ENCODE measurements around the gene FRAT2. TPM values are rescaled to one million over a fixed set of nuclear protein-coding genes. Genes with fewer than 3 reads are reported as not detected.
"Not testable (repeated sequence)": the region's sequence is repeated elsewhere in the genome, so short reads cannot be mapped to it uniquely, and the experiment has no call there.

FRAT2 gene
- total RNA-seq, 2 donors from 2014 or later = 4.3 to 6.8 TPM

GRCh38 chr10:97358781-97359180 lies 24.3 kb upstream of the FRAT2 start:
- intact Hi-C loops (cut with DNase I) = no loop called here

GRCh38 chr10:97358349-97358748 lies 23.8 kb upstream of the FRAT2 start:
- intact Hi-C loops (cut with DNase I) = no loop called here
- DNase-seq (ENCODE audit: low spot score) = no peak

More at GRCh38 chr10:97358781-97359180, 24.3 kb upstream of the FRAT2 start:
- no peak for DNase-seq (ENCODE audit: low spot score)

- no peak for DNase-seq (ENCODE audit: low spot score)
- intact Hi-C loops (cut with DNase I) = no loop called here
These were observed 22.4 kb upstream of the FRAT2 start for GRCh38 chr10:97356918-97357317.

- no peak for DNase-seq (ENCODE audit: low spot score)
- intact Hi-C loops (cut with DNase I) = no loop called here
These were observed 21.9 kb upstream of the FRAT2 start for GRCh38 chr10:97356318-97356914.

- DNase-seq (ENCODE audit: low spot score) = no peak
- intact Hi-C loops (cut with DNase I) = no loop called here
These were observed 21.0 kb upstream of the FRAT2 start for GRCh38 chr10:97355571-97355975.

GRCh38 chr10:97353945-97354344 lies 19.4 kb upstream of the FRAT2 start:
- intact Hi-C loops (cut with DNase I) = loop anchor here in 1 of 2 donors (1.0 kb wide), 1 partner anchor 19 kb away; no protein-coding TSS in a partner anchor
- no peak for DNase-seq (ENCODE audit: low spot score)

- intact Hi-C loops (cut with DNase I) = no loop called here
- DNase-seq (ENCODE audit: low spot score) = no peak
These were observed 15.4 kb upstream of the FRAT2 start for GRCh38 chr10:97349752-97350513.

- DNase-seq (ENCODE audit: low spot score) = no peak
- intact Hi-C loops (cut with DNase I) = no loop called here
These were observed 12.8 kb upstream of the FRAT2 start for GRCh38 chr10:97347317-97347716.

GRCh38 chr10:97343664-97344063 lies 9.1 kb upstream of the FRAT2 start:
- DNase-seq (ENCODE audit: low spot score); intact Hi-C loops (cut with DNase I): not testable (repeated sequence)

- intact Hi-C loops (cut with DNase I) = no loop called here
- DNase-seq (ENCODE audit: low spot score) = no peak
These were observed 6.9 kb upstream of the FRAT2 start for GRCh38 chr10:97341416-97341815.

GRCh38 chr10:97338041-97338440 lies 3.5 kb upstream of the FRAT2 start:
- intact Hi-C loops (cut with DNase I) = no loop called here
- peak; percentile 35 for DNase-seq (ENCODE audit: low spot score)

- DNase-seq (ENCODE audit: low spot score) = peak; percentile 56
- intact Hi-C loops (cut with DNase I) = no loop called here
These were observed 2.7 kb upstream of the FRAT2 start for GRCh38 chr10:97336942-97337831.

- intact Hi-C loops (cut with DNase I) = no loop called here
- no peak for DNase-seq (ENCODE audit: low spot score)
These were observed 1.9 kb upstream of the FRAT2 start for GRCh38 chr10:97336446-97336845.

GRCh38 chr10:97336006-97336405 lies 1.5 kb upstream of the FRAT2 start:
- intact Hi-C loops (cut with DNase I) = no loop called here
- DNase-seq (ENCODE audit: low spot score) = no peak

- peak; percentile 76 for DNase-seq (ENCODE audit: low spot score)
- intact Hi-C loops (cut with DNase I) = loop anchor here in 1 of 2 donors (1.0 kb wide), 1 partner anchor 19 kb away; no protein-coding TSS in a partner anchor
These were observed 675 bp upstream of the FRAT2 start for GRCh38 chr10:97335188-97335619.

GRCh38 chr10:97333601-97334369 lies 744 bp downstream of the FRAT2 start:
- DNase-seq (ENCODE audit: low spot score) = peak; percentile 91
- intact Hi-C loops (cut with DNase I) = no loop called here

- intact Hi-C loops (cut with DNase I) = no loop called here
These were observed 1.3 kb downstream of the FRAT2 start for GRCh38 chr10:97333351-97333600.

GRCh38 chr10:97332591-97333350 lies 1.8 kb downstream of the FRAT2 start:
- intact Hi-C loops (cut with DNase I) = no loop called here
- peak; percentile 75 for DNase-seq (ENCODE audit: low spot score)

More at GRCh38 chr10:97333351-97333600, 1.3 kb downstream of the FRAT2 start:
- no peak for DNase-seq (ENCODE audit: low spot score)

Data from posterior vena cava (tissue), 2 donors.